Embryonic facial prominence (tissue), 1 donor: Measurements from ENCODE around the gene ZNF473.
A peak's percentile ranks its signal among the peaks of the same experiment; 100 is the strongest.

ENCODE experiments used
- DNase-seq: peaks from one replicate; pipeline ENCODE4 v3.0.0-alpha.2; 2016; ENCODE audit errors: extremely low spot score

Gene ZNF473

DNA sequence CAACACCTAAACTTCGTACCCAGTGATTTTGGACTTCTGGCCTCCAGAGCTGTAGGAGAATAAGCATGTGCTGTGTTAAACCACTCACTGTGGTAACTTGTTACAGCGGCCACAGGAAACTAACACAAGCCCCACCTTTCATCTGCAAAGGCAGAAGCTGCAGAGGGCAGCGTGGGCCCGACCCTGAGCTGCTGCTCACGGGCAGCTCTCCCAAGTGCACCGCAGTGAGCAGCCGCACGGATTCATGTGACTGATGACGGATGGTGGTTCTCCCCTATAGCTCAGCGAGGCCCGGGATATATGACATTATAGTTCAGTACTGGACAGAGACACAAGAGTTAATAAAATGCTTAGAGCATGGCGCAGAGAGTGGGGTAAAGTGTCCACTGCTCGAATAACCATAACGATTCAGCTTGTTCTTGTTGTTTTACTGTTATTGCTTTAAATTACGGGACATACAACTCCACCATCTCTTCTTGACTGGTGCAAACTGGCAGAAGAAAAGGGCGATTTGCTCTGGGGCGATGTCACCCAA is 22.5 kb upstream of the ZNF473 start:
- no peak for DNase-seq

DNA sequence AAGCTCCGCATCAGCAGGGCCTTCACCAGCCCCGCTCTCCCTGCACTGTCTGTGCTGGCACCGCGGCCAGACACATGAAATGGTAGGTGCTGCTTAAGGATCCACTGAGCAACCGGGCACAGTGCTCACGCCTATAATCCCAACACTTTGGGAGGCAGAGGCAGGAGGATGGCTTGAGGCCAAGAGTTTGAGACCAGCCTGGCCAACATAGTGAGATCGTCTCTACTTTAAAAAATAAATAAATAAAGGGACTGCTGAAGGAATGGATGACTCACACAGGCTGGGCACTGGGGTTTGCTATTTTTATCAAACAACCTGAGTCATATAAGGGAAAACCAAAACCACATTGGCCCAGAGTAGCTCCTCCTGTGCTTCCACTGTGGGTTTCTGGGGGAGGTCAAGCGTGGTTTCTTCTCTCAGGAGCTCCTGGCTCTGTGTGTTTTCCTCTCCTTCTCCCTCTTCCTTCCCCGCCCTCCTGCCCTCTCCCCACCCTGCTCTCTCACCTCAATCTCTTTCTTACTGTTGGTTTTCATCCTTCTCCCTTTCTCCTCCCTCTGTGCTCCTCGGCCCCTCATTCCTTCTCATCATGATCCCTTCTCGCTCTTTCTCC is 21.9 kb upstream of the ZNF473 start:
- no peak for DNase-seq

DNA sequence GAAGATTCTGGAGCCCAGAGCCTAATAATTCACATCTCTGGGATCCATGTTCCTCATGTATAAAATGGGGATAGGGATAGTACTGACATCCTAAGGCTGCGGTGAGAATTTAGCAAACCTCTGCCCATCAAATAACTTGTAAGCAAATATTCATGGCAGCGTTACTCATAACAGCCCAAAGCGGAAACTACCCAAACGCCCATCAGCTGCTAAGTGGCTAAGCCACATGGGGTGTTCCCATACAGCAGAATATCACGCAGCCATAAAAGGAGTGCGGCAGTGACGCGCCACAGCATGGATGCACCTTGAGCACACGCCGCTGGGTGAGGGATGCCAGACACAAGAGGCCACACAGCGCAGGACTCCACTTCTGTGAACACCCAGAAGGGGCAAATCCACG is 20.4 kb upstream of the ZNF473 start:
- DNase-seq = no peak

DNA sequence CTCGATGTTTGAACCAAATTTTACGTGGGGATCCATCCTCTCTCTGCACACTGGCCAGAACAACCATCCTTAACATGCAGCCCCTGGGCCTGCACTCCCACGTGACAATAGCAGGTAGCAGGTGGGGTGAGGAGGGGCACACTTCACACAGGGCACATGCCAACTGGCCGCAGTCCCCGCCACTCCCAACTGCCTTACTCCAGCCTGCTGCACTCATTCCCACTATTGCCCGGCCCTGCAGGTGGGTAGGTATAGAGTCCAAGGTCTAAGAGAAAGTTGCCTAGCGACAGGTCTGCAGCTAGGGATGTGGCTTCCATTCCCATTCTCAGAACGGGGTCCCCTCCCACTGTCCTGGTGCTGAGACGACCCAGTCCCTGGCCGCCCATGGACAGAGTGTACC is 18.6 kb upstream of the ZNF473 start:
- DNase-seq = no peak

- DNase-seq = no peak
Observed at GRCh38 chr19:50007947-50008346, 17.9 kb upstream of the ZNF473 start.

DNA sequence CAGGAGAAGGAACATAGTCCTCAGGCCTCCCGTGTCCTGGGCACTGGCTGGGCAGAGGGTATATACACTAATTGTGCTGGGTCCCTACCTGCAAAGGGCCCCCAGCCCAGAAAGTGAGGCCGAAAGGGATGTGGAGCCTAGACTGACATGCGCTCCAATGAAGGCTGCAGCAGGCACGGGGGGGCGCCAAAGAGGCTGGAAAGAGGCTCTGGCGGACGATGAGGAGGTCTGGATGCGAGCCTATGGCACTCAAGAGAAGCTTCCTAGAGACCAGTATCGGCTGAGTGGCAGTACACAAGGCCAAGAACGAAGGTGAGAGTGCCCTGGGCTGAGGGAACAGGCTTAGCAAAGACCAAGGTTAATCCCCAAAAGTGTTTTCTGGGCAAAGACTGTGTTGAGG is 17.3 kb upstream of the ZNF473 start:
- DNase-seq = no peak

GRCh38 chr19:50016225-50016807 is 9.5 kb upstream of the ZNF473 start:
- DNase-seq = no peak

DNA sequence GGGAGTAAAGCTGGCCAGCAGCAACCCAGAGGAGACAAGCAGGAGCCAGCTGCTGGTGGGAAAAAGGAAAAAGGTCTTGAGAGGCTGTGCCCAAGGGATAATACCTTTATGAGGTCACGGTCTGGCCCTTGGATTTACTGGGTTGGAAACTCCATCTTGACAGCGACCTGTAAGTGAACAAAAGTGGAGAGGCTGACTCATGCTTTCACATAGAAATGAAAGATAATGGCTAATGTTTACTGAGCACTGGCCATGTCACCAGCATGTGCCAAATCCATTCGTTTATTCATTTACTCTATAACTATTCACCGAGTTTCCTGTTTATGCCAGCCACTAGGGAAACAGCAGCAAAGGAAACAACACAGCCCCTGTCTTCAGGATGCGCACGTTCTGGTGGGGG is 5.3 kb upstream of the ZNF473 start:
- DNase-seq = no peak

GRCh38 chr19:50022823-50023222 is 3.0 kb upstream of the ZNF473 start:
- no peak for DNase-seq

DNA sequence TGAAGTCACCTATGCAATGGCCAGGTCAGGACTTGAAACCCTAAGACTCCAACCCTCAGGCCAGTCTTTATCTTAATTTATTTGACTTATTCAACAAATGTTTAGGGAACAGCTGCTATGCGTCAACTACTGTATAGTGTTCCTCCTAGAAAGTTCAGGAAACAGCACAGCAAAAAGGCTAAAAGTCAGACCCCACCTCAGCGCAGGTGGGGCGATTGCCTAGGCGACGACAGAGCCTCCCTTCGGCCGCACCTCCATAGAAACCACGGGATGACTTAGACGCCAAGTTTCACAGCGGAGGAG is 1.1 kb upstream of the ZNF473 start:
- no peak for DNase-seq

GRCh38 chr19:50025022-50025793 is 597 bp upstream of the ZNF473 start, which contains the start of gene VRK3:
Gene VRK3, minus strand, starts transcription at chr19:50025372. Its CDS starts 9,210 bp downstream, at chr19:50016162.
- peak; percentile 100 for DNase-seq

DNA sequence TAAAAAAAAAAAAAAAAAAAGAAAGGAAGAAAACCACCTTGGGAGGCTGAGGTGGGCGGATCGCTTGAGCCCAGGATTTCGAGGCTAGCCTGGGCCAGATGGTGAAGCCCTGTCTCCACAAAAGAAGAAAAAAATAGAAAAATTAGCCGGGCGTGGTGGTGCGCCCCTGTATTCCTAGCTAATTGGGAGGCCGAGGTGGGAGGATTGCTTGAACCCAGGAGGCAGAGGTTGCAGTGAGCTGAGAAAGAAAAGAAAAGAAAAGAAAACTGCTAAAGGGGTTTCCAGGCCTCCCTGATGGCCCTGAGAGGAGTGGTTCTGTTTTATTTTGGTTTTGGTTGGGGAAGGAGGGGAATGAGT is 723 bp downstream of the ZNF473 start:
- no peak for DNase-seq

DNA sequence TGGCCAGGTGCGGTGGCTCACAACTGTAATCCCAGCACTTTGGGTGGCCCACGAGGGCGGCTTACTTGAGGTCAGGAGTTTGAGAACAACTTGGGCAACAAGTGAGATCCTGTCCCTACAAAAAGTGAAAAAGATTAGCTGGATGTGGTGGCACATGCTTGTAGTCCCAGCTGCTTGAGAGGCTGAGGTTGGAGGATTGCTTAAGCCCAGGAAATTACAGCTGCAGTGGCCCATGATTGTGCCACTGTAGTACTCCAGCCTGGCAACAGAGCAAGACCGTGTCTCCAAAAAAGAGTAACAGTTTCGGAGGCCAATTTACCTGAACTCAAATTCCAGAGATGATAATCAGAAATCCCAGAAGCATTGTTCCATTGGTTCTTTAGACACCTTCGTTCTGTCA is 4.4 kb downstream of the ZNF473 start:
- DNase-seq = no peak

DNA sequence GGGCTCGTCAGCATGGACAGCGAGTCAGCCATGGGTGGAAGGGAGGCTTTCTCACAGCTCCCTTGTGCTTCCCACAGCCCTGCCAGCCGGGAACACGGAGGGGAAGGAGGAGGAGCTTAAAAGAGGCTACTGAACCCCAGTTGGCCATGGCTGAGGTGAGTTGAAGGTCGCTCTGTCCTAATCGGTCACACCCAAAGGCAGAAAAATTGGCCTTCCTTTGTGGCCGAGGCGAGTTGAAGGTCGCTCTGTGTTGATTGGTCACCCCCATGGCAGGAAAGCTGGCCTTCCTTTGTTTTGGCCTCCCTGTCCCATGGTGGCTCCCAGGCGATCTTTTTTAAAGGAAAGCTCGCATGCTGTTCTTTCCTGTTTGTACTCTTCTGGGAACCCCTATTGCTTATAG is 5.1 kb downstream of the ZNF473 start:
- no peak for DNase-seq

GRCh38 chr19:50036908-50037307 is 11.1 kb downstream of the ZNF473 start:
- DNase-seq = no peak

DNA sequence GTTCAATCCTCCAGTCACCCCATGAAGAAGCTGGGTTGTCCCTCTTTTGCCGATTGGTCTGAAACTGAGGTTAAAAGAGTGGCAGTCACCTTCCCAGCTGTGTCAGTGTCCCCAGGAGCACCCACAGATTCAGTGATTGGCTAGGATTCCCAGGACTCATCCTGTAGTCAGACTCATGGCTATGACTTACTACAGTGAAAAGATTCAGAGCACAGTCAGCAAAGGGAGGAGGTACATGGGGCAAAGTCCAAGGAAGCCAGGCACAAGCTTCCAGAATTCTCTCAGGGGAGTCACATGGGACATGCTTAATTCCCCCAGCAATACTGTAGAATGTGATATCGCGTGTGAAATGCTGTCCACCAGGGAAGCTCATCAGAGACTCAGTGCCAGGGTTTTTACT is 14.2 kb downstream of the ZNF473 start:
- no peak for DNase-seq

DNA sequence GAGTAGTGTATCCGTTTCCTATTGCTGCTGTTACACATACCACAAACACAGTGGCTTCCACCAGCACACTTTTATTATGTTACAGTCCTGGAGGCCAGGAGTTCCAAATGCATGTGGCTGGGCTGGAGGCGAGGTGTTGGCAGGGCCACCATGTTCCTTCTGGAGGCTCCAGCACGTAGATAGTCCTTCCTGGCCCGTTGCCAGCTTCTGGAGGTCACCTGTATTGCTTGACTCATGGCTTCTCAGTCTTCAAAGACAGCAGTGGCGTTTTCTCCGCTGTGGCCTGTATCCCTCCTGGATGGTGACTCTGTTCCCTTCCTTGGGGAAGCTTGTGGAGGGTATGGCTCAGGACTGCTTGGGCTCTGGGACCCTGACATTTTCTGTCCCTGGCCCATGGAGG is 15.2 kb downstream of the ZNF473 start:
- no peak for DNase-seq

DNA sequence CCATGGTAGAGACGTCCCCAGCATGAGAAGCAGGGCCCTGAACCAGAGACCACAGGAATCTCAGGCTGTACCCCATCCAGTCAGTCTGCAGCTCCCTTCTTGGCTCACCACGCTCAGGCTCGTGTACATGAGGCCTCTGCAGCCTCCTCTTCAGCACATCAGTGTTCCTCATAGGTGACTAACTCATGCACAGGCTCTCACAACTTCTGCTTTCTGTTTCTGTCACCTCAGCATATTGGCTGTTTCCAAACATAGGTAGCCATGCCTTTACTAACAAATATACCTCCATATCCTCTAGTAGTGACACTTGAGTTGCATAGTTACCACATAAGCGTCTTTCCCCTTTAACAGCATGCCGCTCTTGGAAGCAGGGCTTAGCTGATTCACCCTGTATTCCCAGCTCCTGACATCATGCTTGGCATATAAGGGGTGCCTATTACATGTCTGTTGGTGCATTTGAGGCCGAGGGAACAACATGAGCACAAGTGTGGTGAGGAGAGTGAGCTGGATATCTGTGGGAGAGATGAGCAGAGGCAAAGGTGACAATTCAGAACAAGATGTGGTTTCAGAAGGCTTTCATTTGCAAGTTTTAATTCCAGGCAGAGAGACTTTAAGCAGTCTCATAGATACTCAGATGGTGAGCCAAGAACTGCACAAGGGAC is 16.7 kb downstream of the ZNF473 start:
- DNase-seq = no peak

DNA sequence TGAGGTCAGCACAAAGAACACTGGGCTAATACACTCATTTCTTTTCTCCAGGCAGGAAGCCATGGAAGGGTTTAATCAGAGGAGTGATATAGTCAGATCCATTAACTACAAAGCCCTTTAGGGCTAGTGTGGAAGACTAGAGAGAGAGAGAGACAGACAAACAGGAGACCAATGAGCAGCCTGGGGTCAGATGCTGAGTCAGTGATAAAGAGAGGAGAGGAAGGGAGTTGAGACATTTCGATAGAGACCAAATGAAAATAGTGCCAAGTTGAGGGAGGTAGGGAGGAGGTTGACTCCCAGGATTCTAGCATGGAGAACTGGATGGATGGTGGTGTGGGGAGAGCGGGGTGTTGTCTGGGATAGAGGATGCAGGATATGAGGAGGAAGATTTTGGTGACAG is 18.2 kb downstream of the ZNF473 start:
- DNase-seq = no peak

DNA sequence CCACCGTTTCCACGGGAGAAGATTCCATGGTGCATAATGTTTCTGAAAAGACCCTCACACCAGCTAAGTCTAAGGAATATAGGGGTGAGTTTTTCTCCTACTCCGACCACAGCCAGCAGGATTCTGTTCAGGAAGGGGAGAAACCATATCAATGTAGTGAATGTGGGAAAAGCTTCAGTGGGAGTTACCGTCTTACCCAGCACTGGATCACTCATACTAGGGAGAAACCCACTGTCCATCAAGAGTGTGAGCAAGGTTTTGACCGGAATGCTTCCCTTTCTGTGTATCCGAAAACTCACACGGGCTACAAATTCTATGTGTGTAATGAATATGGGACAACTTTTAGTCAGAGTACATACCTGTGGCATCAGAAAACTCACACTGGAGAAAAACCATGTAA is 19.1 kb downstream of the ZNF473 start:
- no peak for DNase-seq

- DNase-seq = no peak
Observed at GRCh38 chr19:50046649-50047503, 21.1 kb downstream of the ZNF473 start.

GRCh38 chr19:50047671-50048070 is 21.9 kb downstream of the ZNF473 start:
- DNase-seq = no peak
